Ovary (tissue), 9 donors: ENCODE data around the gene JMJD6. TPM values are rescaled to one million over a fixed set of nuclear protein-coding genes. Genes with fewer than 3 reads are reported as not detected.

Source experiments
- DNase-seq, 5 donors: peaks; one replicate each; pipeline ENCODE4 v3.0.0-alpha.2; 2019 to 2020
- H3K27ac ChIP-seq, 2 donors: fragments of 200-600 bp; one replicate each; pipeline versions ENCODE4 v1.5.1 to v1.8.0; 2019 to 2022
- H3K27me3 ChIP-seq: fragments of 200-600 bp; one replicate; pipeline ENCODE4 v1.8.0; 2022
- H3K36me3 ChIP-seq: fragments of 200-600 bp; sonication (generic); one replicate; pipeline ENCODE4 v1.5.1; 2019
- H3K4me1 ChIP-seq: one replicate; pipeline ENCODE4 v1.8.1; 2013; ENCODE audit warnings: mild to moderate bottlenecking, moderate library complexity; ENCODE audit not compliant: insufficient read depth
- H3K4me3 ChIP-seq: fragments of 200-600 bp; sonication (generic); one replicate; pipeline ENCODE4 v1.5.1; 2017
- H3K9me3 ChIP-seq, 2 donors: fragments of 200-600 bp in 1 of 2; sonication (generic) in 1 of 2; one replicate each; pipeline versions ENCODE4 v1.5.1 to v1.8.1; 2013 to 2019; ENCODE audit warnings: mild to moderate bottlenecking in 1 of 2, moderate library complexity in 1 of 2
- CTCF ChIP-seq, 3 donors: fragments of 450-650 bp in 2 of 3; fragments of 200-600 bp in 1 of 3; IDR thresholded peaks; one replicate each; pipeline versions ENCODE4 v1.5.1 to v1.8.0; 2016 to 2022; ENCODE audit warnings: antibody characterized with exemption in 3 of 3, mild to moderate bottlenecking in 1 of 3
- EP300 ChIP-seq: sonication (generic); formaldehyde crosslinking; IDR thresholded peaks from one replicate; pipeline ENCODE4 v1.6.1; 2017; ENCODE audit warnings: antibody characterized with exemption
- POLR2A ChIP-seq: fragments of 450-650 bp; IDR thresholded peaks from one replicate; pipeline ENCODE4 v1.6.1; 2017; ENCODE audit warnings: antibody characterized with exemption, mild to moderate bottlenecking, moderate library complexity
- WGBS, 3 donors: extraction: QIAGEN DNeasy Blood & Tissue Kit in 1 of 3; methylation state at CpG; one replicate each; pipeline versions ENCODE4 v1.1.5 to v1.1.7; 2013 to 2017; 5-methylcytosine and 5-hydroxymethylcytosine counted together
- intact Hi-C, 4 donors: fragments of 100-400 bp; cut with DNase I; formaldehyde crosslinking; loops; one replicate each; pipeline versions ENCODE4 v1.11.0 to v1.15.1; 2022 to 2023
- polyA plus RNA-seq, 2 donors: library from polyadenylated mRNA; stranded (reverse); fragments of 200-250 nt in 1 of 2; fragments of 350-450 nt in 1 of 2; fragmentation: Illumina TruSeq in 1 of 2; extraction: RNeasy Lipid Tissue Mini Kit (QIAGEN cat#74804) in 1 of 2; gene quantifications; one replicate each; pipeline ENCODE4 v1.2.3, GENCODE V29; 2013 to 2014
- total RNA-seq, 7 donors: library from RNA; depleted of rRNA in 2 of 7; stranded (reverse); fragments of >200 nt in 2 of 7; fragmentation: NEBNext Ultra II Directional in 3 of 7; extraction: Animal tissue kit (Norgen Biotek cat#: 25700) in 3 of 7; gene quantifications; one replicate each; pipeline versions ENCODE4 v1.1.0 to v1.2.4, GENCODE V29; 2016 to 2023
- donor health status: DM: no; HTN: no; CAD: no; lungs with moderate emphysema.
- donor health status: DM: no; HTN: no; CAD: no.
- donor health status: Bipolar disorder and iron deficiency.
- donor health status: DM: yes; HTN: yes; CAD: no.
- donor health status: DM: no; HTN: no; CAD: no.
- donor health status: DM: yes; HTN: yes; CAD: no.

JMJD6 gene
- total and polyA plus RNA-seq, 9 donors = 19.5 to 49.8 (median 28.3) TPM

- no peak for TF ChIP-seq CTCF (IDR thresholded peaks at IDR 0.05)
- TF ChIP-seq EP300 = no peak
- TF ChIP-seq POLR2A = no peak
- Histone ChIP-seq H3K4me1 (peaks cover 2% of the 10 kb centered on the region), H3K27ac (no peak overlapping the region), H3K9me3 (no peaks in the 10 kb centered on the region), H3K36me3 (no peaks in the 10 kb centered on the region), H3K4me3 (no peak overlapping the region), H3K27me3 (no peaks in the 10 kb centered on the region)
- peak in 1 of 5 donors; percentile 36 for DNase-seq
- 54 to 65% (median 63%) methylated on average over 13 of the region's 13 CpGs for WGBS, 3 donors
- intact Hi-C loops = loop anchor here in 2 of 4 donors (5.0 to 10.0 kb wide), 2 partner anchors 91 to 194 kb away; no protein-coding TSS in a partner anchor
Measured at GRCh38 chr17:76716146-76716838, 10.1 kb downstream of the JMJD6 start.

GRCh38 chr17:76715496-76715830 is 10.9 kb downstream of the JMJD6 start:
- Histone ChIP-seq H3K27ac (no peak overlapping the region), H3K27me3 (no peaks in the 10 kb centered on the region), H3K4me3 (no peak overlapping the region), H3K36me3 (no peaks in the 10 kb centered on the region), H3K9me3 (no peaks in the 10 kb centered on the region), H3K4me1 (peaks cover 2% of the 10 kb centered on the region)
- intact Hi-C loops = loop anchor here in 2 of 4 donors (5.0 to 10.0 kb wide), 2 partner anchors 91 to 193 kb away; no protein-coding TSS in a partner anchor
- WGBS, 3 donors = 70 to 84% (median 82%) methylated on average over 2 of the region's 2 CpGs
- no peak for TF ChIP-seq CTCF (IDR thresholded peaks at IDR 0.05)
- TF ChIP-seq POLR2A = no peak
- TF ChIP-seq EP300 = no peak
- DNase-seq = peak in 1 of 5 donors; percentile 35

- Histone ChIP-seq H3K4me3 (no peak overlapping the region), H3K27me3 (no peaks in the 10 kb centered on the region), H3K4me1 (peaks cover 2% of the 10 kb centered on the region), H3K27ac (no peak overlapping the region), H3K9me3 (no peaks in the 10 kb centered on the region), H3K36me3 (no peaks in the 10 kb centered on the region)
- peak; percentile 76 to 89 (median 86) for DNase-seq
- TF ChIP-seq POLR2A = no peak
- peak; percentile 75 to 86 (median 84) for TF ChIP-seq CTCF (IDR thresholded peaks at IDR 0.05)
- intact Hi-C loops = loop anchor here in 3 of 4 donors (5.0 to 10.0 kb wide), 3 partner anchors 90 to 193 kb away; no protein-coding TSS in a partner anchor
- WGBS, 3 donors = 22 to 25% (median 24%) methylated on average over 4 of the region's 4 CpGs
Measured at GRCh38 chr17:76714822-76715495, 11.4 kb downstream of the JMJD6 start.

GRCh38 chr17:76714336-76714735 is 12.1 kb downstream of the JMJD6 start:
- H3K4me3 ChIP-seq = no peak overlapping the region
- DNase-seq = peak in 2 of 5 donors; percentile 36 to 45
- no peaks in the 10 kb centered on the region for H3K9me3 ChIP-seq
- H3K27me3 ChIP-seq = no peaks in the 10 kb centered on the region
- H3K4me1 ChIP-seq = peaks cover 2% of the 10 kb centered on the region
- intact Hi-C loops = loop anchor here in 2 of 4 donors (5.0 to 10.0 kb wide), 2 partner anchors 90 to 187 kb away; no protein-coding TSS in a partner anchor
- TF ChIP-seq POLR2A (no peak), CTCF (IDR thresholded peaks at IDR 0.05) (no peak), EP300 (no peak)
- no peaks in the 10 kb centered on the region for H3K36me3 ChIP-seq
- WGBS, 3 donors = 67 to 77% (median 74%) methylated on average over 5 of the region's 5 CpGs
- no peak overlapping the region for H3K27ac ChIP-seq
